Panc1 (cell line): Measurements from ENCODE around the gene FOXK1. TPM values are rescaled to one million over a fixed set of nuclear protein-coding genes. Genes with fewer than 3 reads are reported as not detected.

Experiments
- ATAC-seq: fragments of 200-7000 bp; cut with Tn5 transposase; 2 replicates; pipeline ENCODE4 v1.9.1; 2020; ENCODE audit warnings: mild to moderate bottlenecking, moderate library complexity
- BruUV-seq: library from RNA; stranded (reverse); fragments of 400-500 nt; replicated peaks from 2 replicates; lab custom pipeline; 2021; lab: Mats Ljungman, UMichigan
- CTCF ChIA-PET: fragments of 300-600 bp; sonication (Branson Sonifier 250); formaldehyde crosslinking; loops from one replicate; lab custom pipeline; 2022; ENCODE audit warnings: antibody characterized with exemption; lab: Charles Lee
- POLR2A ChIA-PET: fragments of 300-600 bp; sonication (Branson Sonifier 250); formaldehyde crosslinking; loops from one replicate; lab custom pipeline; 2022; ENCODE audit warnings: antibody characterized with exemption; lab: Charles Lee
- DNase-seq: peaks from one replicate; pipeline ENCODE4 v3.0.0-alpha.2; 2010; ENCODE audit warnings: low read depth, low spot score
- H3K27ac ChIP-seq: 2 replicates; pipeline ENCODE4 v1.5.1; 2011; ENCODE audit warnings: mild to moderate bottlenecking, low read length, inconsistent platforms
- H3K27me3 ChIP-seq: fragments of 200-500 bp; sonication (Bioruptor generic); 2 replicates; pipeline ENCODE4 v1.6.0; 2014; ENCODE audit warnings: low read length, inconsistent platforms; ENCODE audit not compliant: control insufficient read depth, insufficient read depth
- H3K36me3 ChIP-seq: fragments of 200-500 bp; sonication (Bioruptor generic); 2 replicates; pipeline ENCODE4 v1.5.1; 2014; ENCODE audit warnings: inconsistent platforms, mild to moderate bottlenecking, low read length, moderate library complexity; ENCODE audit not compliant: control insufficient read depth, insufficient read depth
- H3K4me1 ChIP-seq: 2 replicates; pipeline ENCODE4 v1.5.1; 2011; ENCODE audit warnings: inconsistent platforms, mild to moderate bottlenecking, low read length, moderate library complexity; ENCODE audit not compliant: control insufficient read depth, insufficient read depth
- H3K4me3 ChIP-seq, 2 experiments: 2 replicates each; pipeline ENCODE4 v1.5.1; 2011 to 2012; ENCODE audit warnings: low read depth in 2 of 2, low read length in 2 of 2, mild to moderate bottlenecking in 2 of 2, inconsistent platforms in 1 of 2, moderate library complexity in 1 of 2
- H3K9me3 ChIP-seq: fragments of 200-500 bp; sonication (Bioruptor generic); 2 replicates; pipeline ENCODE4 v1.5.1; 2014; ENCODE audit warnings: low read depth, mild to moderate bottlenecking, inconsistent platforms, low read length, moderate library complexity; ENCODE audit not compliant: control insufficient read depth, insufficient read depth
- CTCF ChIP-seq: fragments of 450-650 bp; IDR thresholded peaks from 2 replicates; pipeline ENCODE4 v1.5.1; 2017; ENCODE audit warnings: mild to moderate bottlenecking
- POLR2AphosphoS5 ChIP-seq: IDR thresholded peaks from 2 replicates; pipeline ENCODE4 v1.6.1; 2012; ENCODE audit warnings: mild to moderate bottlenecking, low read depth, low read length, moderate library complexity
- SIN3A ChIP-seq: IDR thresholded peaks from 2 replicates; pipeline ENCODE4 v1.6.1; 2012; ENCODE audit warnings: low read depth, mild to moderate bottlenecking, low read length, moderate library complexity, borderline replicate concordance; ENCODE audit not compliant: insufficient read depth
- TCF7L2 ChIP-seq: IDR thresholded peaks from 2 replicates; pipeline ENCODE4 v1.6.1; 2011; ENCODE audit warnings: mild to moderate bottlenecking, low read depth, low read length, inconsistent platforms
- in situ Hi-C: cut with HindIII; loops from 2 replicates; pipeline ENCODE4 v1.10.0; 2016; ENCODE audit warnings: low sequenced_read_pairs, low pct_unique_long_range_greater_than_20kb
- intact Hi-C: fragments of 100-400 bp; cut with micrococcal nuclease; formaldehyde crosslinking; loops from one replicate; pipeline ENCODE4 v1.10.0; 2022; ENCODE audit not compliant: unreplicated experiment
- total RNA-seq: library from RNA; stranded (reverse); gene quantifications from one replicate; pipeline ENCODE4 v1.2.1, GENCODE V29; 2021; ENCODE audit not compliant: unreplicated experiment
- TF ChIP-seq, protein P1 (sequence below), 2 experiments: IDR thresholded peaks; 2 replicates each; pipeline ENCODE4 v1.6.1; 2011 to 2012; ENCODE audit warnings: low read depth in 2 of 2, control low read depth in 1 of 2, low read length in 1 of 2, mild to moderate bottlenecking in 1 of 2, moderate library complexity in 1 of 2; ENCODE audit not compliant: insufficient read depth in 1 of 2

The FOXK1 gene
- total RNA-seq, 1 experiment from 2014 or later: 72.7 TPM

DNA sequence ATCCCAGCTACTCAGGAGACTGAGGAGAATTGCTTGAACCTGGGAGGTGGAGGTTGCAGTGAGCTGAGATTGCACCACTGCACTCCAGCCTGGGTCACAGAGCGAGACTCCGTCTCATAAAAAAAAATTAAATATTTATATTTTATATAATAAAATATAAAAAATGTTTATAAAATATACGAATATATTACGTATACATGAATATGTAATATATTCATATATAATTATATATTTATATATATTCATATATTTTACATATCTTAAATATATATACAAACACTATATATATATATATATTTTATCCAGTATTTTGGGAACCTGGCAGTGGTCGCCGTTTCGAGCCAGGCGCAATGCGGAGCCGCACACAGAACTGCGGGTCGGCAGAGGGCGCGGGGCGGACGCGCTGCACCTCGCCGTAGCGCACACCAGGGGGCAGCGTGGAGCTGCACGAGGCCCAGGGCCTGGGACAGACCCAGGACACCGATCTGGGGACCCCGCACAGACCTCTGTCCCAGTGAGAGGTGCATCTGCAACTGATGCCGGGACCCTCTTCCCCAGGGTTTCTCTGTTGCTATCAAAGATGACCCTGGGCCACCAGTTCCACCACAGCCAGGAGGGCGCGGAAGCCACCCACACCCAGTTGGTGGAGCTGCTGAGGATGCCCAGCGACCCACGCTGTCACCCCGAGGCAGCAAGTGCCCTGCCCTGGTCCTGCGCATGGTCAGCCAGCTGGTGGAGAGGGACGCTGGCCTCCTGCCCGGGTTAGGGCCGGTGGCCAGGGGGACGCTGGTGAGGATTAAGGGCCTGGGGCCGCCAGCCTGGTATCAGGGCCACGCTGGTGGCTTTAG, 116.0 kb downstream of the FOXK1 start:
- ATAC-seq: peak; percentile 79
- intact Hi-C loops (loop anchor here (2.0 kb wide), 1 partner anchor 287 kb away; no protein-coding TSS in a partner anchor), in situ Hi-C loops (no loop called here)
- no peaks in the 10 kb centered on the region for H3K9me3 ChIP-seq
- H3K4me1 ChIP-seq: peaks cover 7% of the 10 kb centered on the region; the same call in 1 of the 2 replicates
- H3K36me3 ChIP-seq: no peaks in the 10 kb centered on the region
- DNase-seq: peak; percentile 38
- H3K27me3 ChIP-seq: no peaks in the 10 kb centered on the region
- BruUV-seq: no TSS peak
- CTCF ChIA-PET: interaction anchor here (0.7 to 1.3 kb wide), 10 partner anchors 10 to 702 kb away, joined by 3 to 7 read pairs (median 3); no protein-coding TSS in a partner anchor
- POLR2A ChIA-PET: no interaction called here
- no peak overlapping the region; a peak in 1 of 4 replicates for H3K4me3 ChIP-seq
- no peak overlapping the region for H3K27ac ChIP-seq
- TF ChIP-seq POLR2AphosphoS5: no peak
- peak; percentile 98 for TF ChIP-seq CTCF
- TF ChIP-seq TCF7L2: no peak
- no peak for TF ChIP-seq SIN3A
- TF ChIP-seq, protein P1, sequence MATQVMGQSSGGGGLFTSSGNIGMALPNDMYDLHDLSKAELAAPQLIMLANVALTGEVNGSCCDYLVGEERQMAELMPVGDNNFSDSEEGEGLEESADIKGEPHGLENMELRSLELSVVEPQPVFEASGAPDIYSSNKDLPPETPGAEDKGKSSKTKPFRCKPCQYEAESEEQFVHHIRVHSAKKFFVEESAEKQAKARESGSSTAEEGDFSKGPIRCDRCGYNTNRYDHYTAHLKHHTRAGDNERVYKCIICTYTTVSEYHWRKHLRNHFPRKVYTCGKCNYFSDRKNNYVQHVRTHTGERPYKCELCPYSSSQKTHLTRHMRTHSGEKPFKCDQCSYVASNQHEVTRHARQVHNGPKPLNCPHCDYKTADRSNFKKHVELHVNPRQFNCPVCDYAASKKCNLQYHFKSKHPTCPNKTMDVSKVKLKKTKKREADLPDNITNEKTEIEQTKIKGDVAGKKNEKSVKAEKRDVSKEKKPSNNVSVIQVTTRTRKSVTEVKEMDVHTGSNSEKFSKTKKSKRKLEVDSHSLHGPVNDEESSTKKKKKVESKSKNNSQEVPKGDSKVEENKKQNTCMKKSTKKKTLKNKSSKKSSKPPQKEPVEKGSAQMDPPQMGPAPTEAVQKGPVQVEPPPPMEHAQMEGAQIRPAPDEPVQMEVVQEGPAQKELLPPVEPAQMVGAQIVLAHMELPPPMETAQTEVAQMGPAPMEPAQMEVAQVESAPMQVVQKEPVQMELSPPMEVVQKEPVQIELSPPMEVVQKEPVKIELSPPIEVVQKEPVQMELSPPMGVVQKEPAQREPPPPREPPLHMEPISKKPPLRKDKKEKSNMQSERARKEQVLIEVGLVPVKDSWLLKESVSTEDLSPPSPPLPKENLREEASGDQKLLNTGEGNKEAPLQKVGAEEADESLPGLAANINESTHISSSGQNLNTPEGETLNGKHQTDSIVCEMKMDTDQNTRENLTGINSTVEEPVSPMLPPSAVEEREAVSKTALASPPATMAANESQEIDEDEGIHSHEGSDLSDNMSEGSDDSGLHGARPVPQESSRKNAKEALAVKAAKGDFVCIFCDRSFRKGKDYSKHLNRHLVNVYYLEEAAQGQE (IDR thresholded peaks at IDR 0.05; ENCODE audit: insufficient read depth in 1 of 2, low read depth in 2 of 2, low read length in 1 of 2): no peak

DNA sequence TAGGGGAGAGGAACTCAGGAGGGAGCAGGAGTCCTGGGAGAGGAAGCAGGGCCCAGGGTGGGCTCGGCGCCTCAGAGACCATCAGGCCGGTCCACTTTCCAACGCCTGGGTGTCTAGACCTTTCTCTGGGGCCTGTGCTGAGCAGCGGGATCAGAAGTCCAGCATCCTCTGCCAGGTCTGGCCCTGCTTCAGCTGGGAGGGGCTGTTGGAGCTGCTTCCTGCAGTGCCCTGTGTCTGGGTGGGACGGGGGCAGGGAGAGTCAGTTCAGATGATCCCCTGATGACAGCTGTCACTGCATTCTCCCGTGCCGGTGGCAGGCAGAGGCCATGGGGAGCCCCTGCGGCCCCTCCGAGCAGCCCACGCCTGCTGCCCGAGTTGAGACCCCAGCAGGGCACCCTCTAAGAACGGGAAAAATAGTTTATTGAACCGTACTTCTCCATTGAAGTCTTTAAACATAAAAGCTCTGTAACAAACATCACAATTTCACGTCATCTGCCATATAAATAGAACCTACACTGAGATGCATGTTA, 116.7 kb downstream of the FOXK1 start:
- TF ChIP-seq, protein P1 (IDR thresholded peaks at IDR 0.05; ENCODE audit: insufficient read depth in 1 of 2, low read depth in 2 of 2, low read length in 1 of 2): no peak
- TF ChIP-seq SIN3A (no peak), POLR2AphosphoS5 (no peak), TCF7L2 (no peak), CTCF (no peak)
- Histone ChIP-seq H3K36me3 (no peaks in the 10 kb centered on the region), H3K27ac (no peak overlapping the region), H3K9me3 (no peaks in the 10 kb centered on the region), H3K4me3 (no peak overlapping the region), H3K27me3 (no peaks in the 10 kb centered on the region), H3K4me1 (peaks cover 9% of the 10 kb centered on the region)
- ChIA-PET POLR2A (no interaction called here), CTCF (interaction anchor here (0.6 to 1.3 kb wide), 11 partner anchors 9 to 702 kb away, joined by 3 to 7 read pairs (median 3); no protein-coding TSS in a partner anchor)
- no peak for DNase-seq
- peak; percentile 22 for ATAC-seq
- intact Hi-C loops: loop anchor here (2.0 kb wide), 1 partner anchor 286 kb away; no protein-coding TSS in a partner anchor
- no TSS peak for BruUV-seq
- in situ Hi-C loops: no loop called here
